AG09309 (cell line): ENCODE results near the gene PTGER4.
"Not testable (repeated sequence)": the region's sequence is repeated elsewhere in the genome, so short reads cannot be mapped to it uniquely, and the experiment has no call there.

Experiments used
- DNase-seq: peaks from one replicate; pipeline ENCODE4 v3.0.0-alpha.2; 2010; ENCODE audit warnings: low read depth
- H3K4me3 ChIP-seq: 2 replicates; pipeline ENCODE4 v1.5.1; 2011; ENCODE audit warnings: mild to moderate bottlenecking, low read depth, low read length, moderate library complexity; ENCODE audit not compliant: control insufficient read depth
- TF ChIP-seq, protein P1 (sequence below): IDR thresholded peaks from 2 replicates; pipeline ENCODE4 v1.5.1; 2011; ENCODE audit warnings: mild to moderate bottlenecking, low read depth, low read length, inconsistent platforms; ENCODE audit not compliant: insufficient read depth, control insufficient read depth; ENCODE audit errors: missing control alignments

The PTGER4 gene

DNA sequence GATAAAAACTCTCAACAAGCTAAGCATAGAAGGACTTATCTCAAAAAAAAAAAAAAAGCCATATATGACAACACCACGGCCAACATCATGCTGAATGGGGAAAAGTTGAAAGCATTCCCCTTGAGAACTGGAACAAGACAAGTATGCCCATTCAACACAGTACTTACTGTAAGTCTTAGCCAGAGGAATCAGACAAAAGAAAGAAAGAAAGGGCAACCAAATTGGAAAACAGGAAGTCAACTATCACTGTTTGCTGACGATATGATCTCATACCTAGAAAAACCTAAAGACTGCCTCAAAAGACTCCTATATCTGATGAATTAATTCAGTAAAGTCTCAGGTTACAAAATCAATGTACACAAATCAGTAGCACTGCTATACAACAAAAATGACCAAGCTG is 24.6 kb upstream of the PTGER4 start:
- TF ChIP-seq, protein P1, sequence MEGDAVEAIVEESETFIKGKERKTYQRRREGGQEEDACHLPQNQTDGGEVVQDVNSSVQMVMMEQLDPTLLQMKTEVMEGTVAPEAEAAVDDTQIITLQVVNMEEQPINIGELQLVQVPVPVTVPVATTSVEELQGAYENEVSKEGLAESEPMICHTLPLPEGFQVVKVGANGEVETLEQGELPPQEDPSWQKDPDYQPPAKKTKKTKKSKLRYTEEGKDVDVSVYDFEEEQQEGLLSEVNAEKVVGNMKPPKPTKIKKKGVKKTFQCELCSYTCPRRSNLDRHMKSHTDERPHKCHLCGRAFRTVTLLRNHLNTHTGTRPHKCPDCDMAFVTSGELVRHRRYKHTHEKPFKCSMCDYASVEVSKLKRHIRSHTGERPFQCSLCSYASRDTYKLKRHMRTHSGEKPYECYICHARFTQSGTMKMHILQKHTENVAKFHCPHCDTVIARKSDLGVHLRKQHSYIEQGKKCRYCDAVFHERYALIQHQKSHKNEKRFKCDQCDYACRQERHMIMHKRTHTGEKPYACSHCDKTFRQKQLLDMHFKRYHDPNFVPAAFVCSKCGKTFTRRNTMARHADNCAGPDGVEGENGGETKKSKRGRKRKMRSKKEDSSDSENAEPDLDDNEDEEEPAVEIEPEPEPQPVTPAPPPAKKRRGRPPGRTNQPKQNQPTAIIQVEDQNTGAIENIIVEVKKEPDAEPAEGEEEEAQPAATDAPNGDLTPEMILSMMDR: no peak
- no peak for DNase-seq
- H3K4me3 ChIP-seq: no peak overlapping the region

DNA sequence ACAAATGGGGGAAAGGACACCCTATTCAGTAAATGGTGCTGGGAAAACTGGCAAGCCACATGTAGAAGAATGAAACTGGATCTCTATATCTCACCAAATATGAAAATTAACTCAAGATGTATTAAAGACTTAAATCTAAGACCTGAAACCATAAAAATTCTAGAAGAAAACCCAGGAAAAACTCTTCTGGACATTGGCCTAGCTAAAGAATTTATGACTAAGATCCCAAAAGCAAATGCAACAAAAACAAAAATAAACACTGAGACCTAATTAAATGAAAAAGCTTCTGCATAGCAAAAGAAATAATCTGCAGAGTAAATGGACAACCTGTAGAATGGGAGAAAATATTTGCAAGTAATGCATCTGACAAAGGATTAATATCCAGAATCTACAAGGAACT is 23.6 kb upstream of the PTGER4 start:
- not testable (repeated sequence) for H3K4me3 ChIP-seq, DNase-seq

DNA sequence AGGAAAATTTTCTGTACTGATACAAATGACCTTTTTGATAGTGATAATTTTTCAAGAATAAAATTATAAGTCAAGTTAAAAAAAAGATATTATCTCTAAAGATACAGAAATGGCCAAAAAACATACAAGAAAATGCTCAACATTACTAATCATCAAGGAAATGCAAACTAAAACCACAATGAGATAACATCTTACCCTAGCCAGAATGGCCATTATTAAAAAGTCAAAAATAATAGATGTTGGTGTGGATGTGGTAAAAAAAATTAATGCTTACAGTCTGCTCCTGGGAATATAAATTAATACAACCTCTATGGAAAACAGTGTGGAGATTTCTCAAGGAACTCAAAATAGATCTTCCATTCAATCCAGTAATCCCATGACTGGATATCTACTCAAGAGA is 22.9 kb upstream of the PTGER4 start:
- no peak overlapping the region for H3K4me3 ChIP-seq
- TF ChIP-seq, protein P1: no peak
- DNase-seq: no peak

DNA sequence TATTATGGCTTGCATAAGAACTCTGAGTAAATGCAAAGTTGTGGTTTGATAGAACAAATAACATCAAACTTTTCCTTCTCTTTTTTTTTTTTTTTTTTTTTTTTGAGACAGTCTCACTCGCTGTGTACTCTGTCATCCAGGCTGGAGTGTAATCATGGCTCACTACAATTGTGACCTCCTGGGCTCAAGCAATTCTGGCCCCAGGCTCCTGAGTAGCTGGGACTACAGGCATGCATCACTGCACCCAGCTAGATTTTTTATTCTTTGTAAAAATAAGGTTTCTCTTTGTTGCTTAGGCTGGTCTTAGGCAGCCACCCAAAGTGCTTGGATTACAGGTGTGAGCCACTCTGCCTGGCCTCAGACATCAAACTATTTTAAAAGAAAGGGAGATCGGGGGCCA is 19.0 kb upstream of the PTGER4 start:
- H3K4me3 ChIP-seq: no peak overlapping the region
- no peak for DNase-seq
- TF ChIP-seq, protein P1: no peak

DNA sequence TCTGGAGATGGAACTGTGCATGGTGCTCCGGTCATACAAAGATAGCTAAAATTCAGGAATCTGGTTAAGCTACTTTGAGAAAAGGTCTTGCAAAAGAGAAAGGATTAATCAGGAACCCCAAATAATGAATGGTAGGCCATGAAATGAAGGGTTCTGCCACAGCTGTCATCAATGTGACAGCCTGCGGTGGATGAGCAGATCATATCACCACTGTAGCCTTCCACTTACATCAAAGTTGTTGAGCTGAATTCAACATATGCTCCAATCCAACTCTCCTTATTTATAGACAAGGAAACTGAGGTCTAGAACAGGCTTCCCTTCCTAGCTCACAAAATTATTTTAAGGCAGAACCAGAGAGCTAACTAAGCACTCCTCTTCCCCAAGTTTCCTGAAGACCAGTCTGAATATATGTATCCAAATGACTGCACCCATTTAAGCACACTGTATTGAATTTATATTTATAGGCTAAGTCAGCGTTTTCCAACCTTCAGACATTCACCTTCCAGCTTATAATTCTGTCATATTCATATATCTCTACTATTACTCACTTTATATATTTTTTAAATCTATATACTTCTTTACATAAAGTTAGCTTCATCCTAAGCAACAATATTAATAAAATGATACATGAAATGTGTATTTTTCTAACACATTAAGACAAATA is 13.9 kb upstream of the PTGER4 start:
- TF ChIP-seq, protein P1: no peak
- DNase-seq: no peak
- H3K4me3 ChIP-seq: no peak overlapping the region

DNA sequence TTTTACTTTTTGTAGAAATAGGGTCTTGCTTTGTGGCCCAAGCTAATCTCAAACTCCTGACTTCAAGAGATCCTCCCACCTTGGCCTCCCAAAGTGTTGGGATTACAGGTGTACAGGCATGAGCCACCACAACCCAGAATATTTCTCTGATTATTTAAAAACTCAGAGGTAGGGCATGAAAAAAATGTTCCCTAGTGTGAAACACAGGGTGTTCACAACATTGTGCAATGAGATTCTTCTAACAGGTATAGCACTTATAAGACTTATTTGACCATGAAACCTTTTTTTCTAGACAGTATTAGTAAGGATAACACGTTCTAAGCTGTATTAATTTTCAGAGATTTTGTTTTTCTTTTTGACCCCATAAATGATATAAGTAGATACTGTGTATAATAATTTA is 13.1 kb upstream of the PTGER4 start:
- no peak for DNase-seq
- no peak overlapping the region for H3K4me3 ChIP-seq
- TF ChIP-seq, protein P1: no peak

DNA sequence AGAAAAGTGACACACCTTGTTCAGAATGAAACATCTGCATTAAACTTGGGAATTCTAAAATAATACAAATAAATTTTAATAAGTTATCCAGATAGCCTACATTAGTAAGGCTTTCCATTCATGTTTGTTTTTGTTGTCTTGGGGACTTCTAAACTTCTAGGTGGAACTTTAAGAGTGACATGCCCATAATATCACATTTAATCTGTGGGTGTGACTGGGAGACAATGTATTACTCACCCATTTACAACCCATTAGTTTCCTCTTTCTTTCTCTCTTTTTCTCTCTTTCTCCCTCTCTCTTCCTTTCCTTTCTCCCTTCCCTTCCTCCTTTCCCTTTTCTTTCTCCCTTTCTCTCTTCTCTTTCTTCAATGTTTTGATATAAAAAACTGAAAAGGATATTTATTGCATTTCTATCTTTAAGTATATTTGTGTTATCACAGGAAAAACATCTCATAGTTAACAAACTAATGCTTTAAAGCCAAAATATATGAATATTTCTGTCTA is 12.5 kb upstream of the PTGER4 start:
- TF ChIP-seq, protein P1: no peak
- no peak for DNase-seq
- H3K4me3 ChIP-seq: no peak overlapping the region
